Fibroblast of skin of abdomen (primary cell): Measurements from ENCODE around the gene GCHFR.

Source experiments
- DNase-seq: peaks from one replicate; pipeline ENCODE4 v3.0.0-alpha.2; 2013

The GCHFR gene

DNA sequence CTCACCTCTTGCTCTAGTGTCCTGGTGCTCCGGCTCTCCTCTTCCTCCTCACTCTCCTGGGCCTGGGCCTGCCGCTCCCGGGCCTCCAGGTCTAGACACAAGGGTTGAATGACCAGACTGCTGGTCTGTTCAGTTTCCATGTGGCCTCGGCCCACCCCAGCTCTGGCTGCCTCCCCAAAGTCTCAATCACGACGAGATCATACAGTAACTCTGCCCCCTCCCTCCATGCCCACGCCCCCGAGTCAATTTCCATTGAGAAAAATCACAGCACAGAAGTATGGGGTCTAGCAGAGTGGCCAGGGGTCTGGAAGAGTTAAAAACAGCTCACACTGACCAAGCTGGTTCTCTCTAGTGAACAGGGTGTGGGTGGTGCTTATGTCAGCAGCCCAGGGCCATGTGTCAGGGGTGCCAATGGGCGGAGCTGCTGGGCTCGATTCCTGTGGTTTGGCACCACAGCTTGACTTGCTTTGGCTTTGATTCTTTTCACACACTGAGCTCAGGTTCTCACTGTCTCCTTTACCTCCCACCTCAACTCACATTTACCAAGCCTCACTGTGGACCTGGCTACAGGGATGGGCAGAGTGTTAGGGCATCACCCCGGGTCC lies 12.8 kb downstream of the GCHFR start:
- no peak for DNase-seq

GRCh38 chr15:40782609-40783227 lies 18.9 kb downstream of the GCHFR start:
- no peak for DNase-seq

- DNase-seq, result no peak
Observed at GRCh38 chr15:40785164-40785563, 21.3 kb downstream of the GCHFR start.

DNA sequence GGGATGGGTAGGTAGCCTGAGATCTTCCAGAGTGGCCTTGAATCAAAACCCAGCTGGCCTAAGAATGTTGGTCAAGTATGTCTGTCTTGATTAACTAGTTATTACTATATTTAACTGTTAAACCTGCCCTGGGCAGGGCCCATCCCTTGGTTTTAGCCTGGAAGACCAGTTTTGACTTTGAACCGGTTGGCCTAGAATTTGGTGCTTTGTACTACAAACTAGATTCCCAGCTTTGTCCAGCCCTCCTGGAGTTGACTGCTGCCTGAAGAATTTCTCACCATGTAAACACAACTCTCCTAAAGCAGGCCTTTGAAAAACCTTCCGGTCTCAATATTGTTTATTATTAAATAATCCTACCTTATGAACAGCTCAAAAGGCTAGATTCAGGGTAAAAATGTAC lies 21.9 kb downstream of the GCHFR start:
- no peak for DNase-seq

GRCh38 chr15:40787344-40787841 lies 23.5 kb downstream of the GCHFR start:
- peak; percentile 70 for DNase-seq

DNA sequence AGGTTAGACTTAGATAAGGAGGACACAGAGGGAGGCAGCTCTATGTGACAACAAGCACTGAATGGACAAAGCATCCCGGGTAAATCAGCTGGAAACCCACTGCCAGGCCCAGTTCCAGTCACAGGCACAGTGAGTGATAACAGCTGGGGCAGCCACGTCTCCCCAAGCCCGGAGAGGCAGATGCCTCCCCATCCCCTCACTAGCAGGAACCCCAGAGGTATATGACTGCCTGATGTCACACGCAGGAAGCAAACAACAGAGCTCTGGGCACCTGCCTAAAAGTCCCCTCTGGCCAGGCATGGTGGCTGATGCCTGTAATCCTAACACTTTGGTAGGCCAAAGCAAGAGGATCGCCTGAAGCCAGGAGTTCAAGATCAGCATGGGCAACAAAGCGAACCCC lies 24.1 kb downstream of the GCHFR start:
- no peak for DNase-seq

GRCh38 chr15:40789119-40789518 lies 25.3 kb downstream of the GCHFR start:
- no peak for DNase-seq

DNA sequence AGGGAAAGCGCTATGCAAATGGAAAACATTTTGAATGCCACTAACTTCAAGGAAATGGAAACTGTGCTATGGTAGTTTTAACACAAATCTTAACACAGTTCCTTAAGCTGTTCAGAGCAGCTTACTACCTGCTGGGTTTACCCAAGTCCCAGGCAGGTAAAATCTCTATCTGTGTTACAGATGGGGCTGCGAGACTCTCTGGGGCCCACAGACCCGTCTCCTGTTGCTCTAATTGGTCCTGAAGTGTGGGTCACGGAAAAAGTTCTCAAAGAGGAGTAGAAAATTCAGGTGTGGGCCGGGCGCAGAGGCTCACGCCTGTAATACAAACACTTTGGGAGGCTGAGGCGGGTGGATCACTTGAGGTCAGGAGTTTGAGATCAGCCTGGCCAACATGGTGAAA lies 26.1 kb downstream of the GCHFR start:
- no peak for DNase-seq

- DNase-seq, result no peak
Observed at GRCh38 chr15:40790718-40791117, 26.9 kb downstream of the GCHFR start.

DNA sequence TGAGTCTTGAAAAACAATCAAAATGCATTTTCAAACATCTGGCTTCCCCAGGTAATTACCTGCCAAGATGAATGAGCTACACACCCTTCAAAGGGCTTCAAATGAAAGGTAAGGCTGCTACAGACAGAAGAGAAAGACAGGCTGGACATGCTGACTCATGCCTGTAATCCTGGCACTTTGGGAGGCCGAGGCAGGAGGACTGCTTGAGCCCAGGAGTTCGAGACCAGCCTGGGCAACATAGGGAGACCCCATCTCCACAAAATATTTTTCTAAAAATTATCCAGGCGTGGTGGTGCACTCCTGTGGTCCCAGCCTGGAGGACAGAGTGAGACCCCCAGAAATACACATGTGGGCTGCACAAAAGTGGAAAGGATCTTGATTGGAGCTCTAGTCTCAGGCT lies 28.5 kb downstream of the GCHFR start:
- no peak for DNase-seq

GRCh38 chr15:40793216-40793989 lies 29.5 kb downstream of the GCHFR start:
- DNase-seq, result peak; percentile 87

GRCh38 chr15:40796041-40796440 lies 32.2 kb downstream of the GCHFR start:
- no peak for DNase-seq

DNA sequence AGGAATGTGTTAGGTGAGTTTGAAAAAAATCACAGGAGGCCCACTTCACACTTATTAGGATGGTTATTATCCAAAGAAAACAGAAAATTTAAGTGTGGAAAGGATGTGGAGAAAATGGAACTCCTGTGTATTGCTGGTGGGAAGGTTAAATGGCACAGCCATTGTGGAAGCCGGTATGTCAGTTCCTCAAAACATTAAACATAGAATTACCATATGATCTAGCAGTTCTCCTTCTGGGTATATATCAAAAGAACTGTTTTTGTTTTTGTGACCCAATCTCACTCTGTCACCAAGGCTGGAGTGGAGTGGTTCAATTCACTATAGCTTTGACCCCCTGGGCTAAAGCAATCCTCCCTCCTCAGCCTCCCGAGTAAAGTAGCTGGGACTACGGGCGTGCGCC lies 32.6 kb downstream of the GCHFR start:
- DNase-seq, result no peak

DNA sequence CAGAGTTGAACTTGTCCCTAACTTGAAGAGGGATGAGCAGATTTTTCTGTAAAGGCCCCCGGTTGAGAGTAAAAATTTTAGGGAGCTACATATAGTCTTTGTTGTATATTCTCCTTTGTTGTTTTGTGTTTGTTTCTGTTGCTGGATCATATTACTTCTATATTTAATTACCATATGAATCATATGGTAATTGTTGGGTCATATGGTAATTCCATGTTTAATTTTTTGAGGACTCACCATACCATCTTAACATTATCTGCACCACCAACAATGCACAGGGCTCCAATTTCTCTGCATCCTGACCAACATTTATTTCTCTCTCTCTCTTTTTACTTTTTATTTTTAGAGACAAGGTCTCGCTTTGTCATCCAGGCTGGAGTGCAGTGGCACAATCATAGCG lies 35.7 kb downstream of the GCHFR start:
- no peak for DNase-seq

GRCh38 chr15:40803076-40803475 lies 39.2 kb downstream of the GCHFR start:
- DNase-seq, result no peak

DNA sequence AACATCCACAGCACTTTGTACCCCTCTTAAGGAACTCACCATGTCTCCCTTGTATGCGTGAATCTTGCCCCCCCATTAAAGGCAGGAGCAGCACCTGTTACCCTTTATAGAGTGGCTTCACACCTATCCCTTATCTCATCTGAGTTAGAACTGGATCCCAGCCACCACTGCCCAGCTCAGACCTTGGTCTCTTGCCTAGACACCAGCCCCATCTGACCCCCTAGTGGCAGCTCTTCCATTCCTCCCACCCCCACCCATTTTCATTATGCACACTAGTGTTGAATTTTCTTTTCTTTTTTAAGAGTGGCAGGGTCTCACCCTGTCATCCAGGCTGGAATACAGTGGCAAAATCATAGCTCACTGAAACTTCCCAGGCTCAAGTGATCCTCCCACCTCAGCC lies 39.8 kb downstream of the GCHFR start:
- DNase-seq, result no peak

GRCh38 chr15:40806672-40807027 lies 42.8 kb downstream of the GCHFR start:
- DNase-seq, result no peak

GRCh38 chr15:40807028-40807887 lies 43.4 kb downstream of the GCHFR start, which contains the start of the genes DNAJC17 and ZFYVE19:
DNAJC17 (minus strand) TSS chr15:40807473; CDS start chr15:40807446, 27 bp downstream.
ZFYVE19 (plus strand) TSS chr15:40807089; CDS start chr15:40807590, 501 bp downstream.
- DNase-seq, result peak; percentile 97

- DNase-seq, result no peak
Observed at GRCh38 chr15:40807888-40808461, 44.1 kb downstream of the GCHFR start.

- no peak for DNase-seq
Observed at GRCh38 chr15:40808861-40809450, 45.1 kb downstream of the GCHFR start.

DNA sequence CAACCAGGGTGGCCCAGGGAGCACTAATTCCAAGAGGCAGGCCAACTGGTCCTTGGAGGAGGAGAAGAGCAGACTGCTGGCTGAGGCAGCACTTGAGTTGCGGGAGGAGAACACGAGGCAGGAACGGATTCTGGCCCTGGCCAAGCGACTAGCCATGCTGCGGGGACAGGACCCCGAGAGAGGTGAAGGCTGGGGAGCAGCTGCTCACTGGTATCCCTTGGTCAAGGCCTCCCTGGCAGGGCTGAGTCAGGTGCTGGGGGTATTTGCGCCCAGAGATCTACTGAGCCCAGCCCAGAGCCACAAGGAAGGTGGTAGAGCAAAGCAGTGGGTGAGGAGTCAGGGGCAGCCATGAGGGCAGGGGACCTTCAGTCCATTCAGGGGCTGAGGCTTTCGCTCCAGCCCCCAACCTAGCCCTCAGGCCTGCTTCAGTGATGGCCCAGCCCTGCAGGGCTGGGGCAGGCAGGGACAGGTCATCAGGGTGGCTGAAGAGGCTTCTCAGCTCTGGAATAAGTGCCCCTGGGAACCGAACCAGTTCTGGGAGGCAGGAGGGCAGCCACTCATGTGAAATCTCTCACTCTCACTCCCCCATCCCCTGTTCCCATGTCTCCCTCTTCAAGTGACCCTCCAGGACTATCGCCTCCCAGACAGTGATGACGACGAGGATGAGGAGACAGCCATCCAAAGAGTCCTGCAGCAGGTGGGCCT lies 49.0 kb downstream of the GCHFR start:
- no peak for DNase-seq
